22Rv1 (cell line): ENCODE results near the gene SLC1A2.

Experiments
- CTCF ChIP-seq: fragments of 450-650 bp; IDR thresholded peaks from 2 replicates; pipeline ENCODE4 v1.5.1; 2017; ENCODE audit warnings: mild to moderate bottlenecking
- ZFX ChIP-seq: fragments of 450-650 bp; IDR thresholded peaks from 2 replicates; pipeline ENCODE4 v1.6.1; 2017; ENCODE audit warnings: antibody characterized with exemption, borderline replicate concordance

- TF ChIP-seq CTCF (no peak), ZFX (no peak)
These were observed 97.6 kb downstream of the SLC1A2 start for GRCh38 chr11:35321532-35322317.
